GM18868 (cell line): ENCODE data around the gene PCDHGA2.

ENCODE experiments used
- ATAC-seq: cut with Tn5 transposase; IDR thresholded peaks from one replicate; pipeline ENCODE4 v1.9.1; 2021; ENCODE audit warnings: mild to moderate bottlenecking, moderate library complexity; ENCODE audit not compliant: unreplicated experiment

Gene PCDHGA2

GRCh38 chr5:141382469-141383294, 44.1 kb downstream of the PCDHGA2 start, which contains the start of gene PCDHGA7:
Gene PCDHGA7, plus strand, starts transcription at chr5:141382742. Its CDS starts 158 bp downstream, at chr5:141382900.
- peak; percentile 83 for ATAC-seq

GRCh38 chr5:141383345-141383744, 44.8 kb downstream of the PCDHGA2 start:
- ATAC-seq = no peak

GRCh38 chr5:141384471-141385267, 46.1 kb downstream of the PCDHGA2 start:
- ATAC-seq = no peak

- peak; percentile 89 for ATAC-seq
Observed at GRCh38 chr5:141387557-141388311, 49.2 kb downstream of the PCDHGA2 start, which contains the start of gene PCDHGB4. Gene PCDHGB4, plus strand, starts transcription at chr5:141387698. Its CDS starts 187 bp downstream, at chr5:141387885.

GRCh38 chr5:141388661-141389060, 50.1 kb downstream of the PCDHGA2 start:
- no peak for ATAC-seq

- no peak for ATAC-seq
Observed at GRCh38 chr5:141389153-141390042, 50.8 kb downstream of the PCDHGA2 start.

- ATAC-seq = no peak
Observed at GRCh38 chr5:141392429-141393198, 54.1 kb downstream of the PCDHGA2 start, which contains the start of gene PCDHGA8. Gene PCDHGA8, plus strand, starts transcription at chr5:141392633. Its CDS starts 181 bp downstream, at chr5:141392814.
